Measurements from ENCODE around the gene FAM120B. TPM values are rescaled to one million over a fixed set of nuclear protein-coding genes. Genes with fewer than 3 reads are reported as not detected.

Gene FAM120B
- total RNA-seq, 1 donor from 2014 or later = 48.3 TPM

DNA sequence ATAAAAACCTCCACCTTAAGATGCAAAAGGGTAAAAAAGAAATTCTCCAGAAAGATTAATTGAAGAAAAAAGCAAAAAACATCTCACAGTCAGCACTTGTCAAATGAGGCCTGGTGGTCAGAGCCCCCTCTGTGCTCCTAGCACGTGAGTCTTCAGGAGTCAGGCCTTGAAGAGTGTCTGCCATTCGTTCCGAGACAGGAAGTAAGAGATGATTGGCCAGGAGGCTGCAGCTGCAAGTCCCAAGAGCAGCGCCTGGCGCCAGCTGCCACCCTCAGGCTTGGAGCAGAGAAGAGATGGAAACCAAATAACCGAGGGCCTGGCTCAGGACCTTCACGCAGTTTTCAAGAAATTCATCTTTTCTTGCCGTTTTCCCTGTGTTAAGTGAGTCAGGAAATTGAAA, 65.0 kb downstream of the FAM120B start:
- Mint-ChIP-seq H3K9me3 (ENCODE audit: unreplicated experiment) (no peaks in the 10 kb centered on the region), H3K27me3 (ENCODE audit: unreplicated experiment) (no peaks in the 10 kb centered on the region), H3K36me3 (ENCODE audit: low read depth, unreplicated experiment) (peaks cover 30% of the 10 kb centered on the region), H3K27ac (ENCODE audit: unreplicated experiment) (no peak overlapping the region), H3K4me3 (ENCODE audit: unreplicated experiment) (no peak overlapping the region), H3K4me1 (ENCODE audit: unreplicated experiment) (peaks cover 22% of the 10 kb centered on the region)
- no peak for DNase-seq (ENCODE audit: low spot score)
- TF ChIP-seq, protein P1, sequence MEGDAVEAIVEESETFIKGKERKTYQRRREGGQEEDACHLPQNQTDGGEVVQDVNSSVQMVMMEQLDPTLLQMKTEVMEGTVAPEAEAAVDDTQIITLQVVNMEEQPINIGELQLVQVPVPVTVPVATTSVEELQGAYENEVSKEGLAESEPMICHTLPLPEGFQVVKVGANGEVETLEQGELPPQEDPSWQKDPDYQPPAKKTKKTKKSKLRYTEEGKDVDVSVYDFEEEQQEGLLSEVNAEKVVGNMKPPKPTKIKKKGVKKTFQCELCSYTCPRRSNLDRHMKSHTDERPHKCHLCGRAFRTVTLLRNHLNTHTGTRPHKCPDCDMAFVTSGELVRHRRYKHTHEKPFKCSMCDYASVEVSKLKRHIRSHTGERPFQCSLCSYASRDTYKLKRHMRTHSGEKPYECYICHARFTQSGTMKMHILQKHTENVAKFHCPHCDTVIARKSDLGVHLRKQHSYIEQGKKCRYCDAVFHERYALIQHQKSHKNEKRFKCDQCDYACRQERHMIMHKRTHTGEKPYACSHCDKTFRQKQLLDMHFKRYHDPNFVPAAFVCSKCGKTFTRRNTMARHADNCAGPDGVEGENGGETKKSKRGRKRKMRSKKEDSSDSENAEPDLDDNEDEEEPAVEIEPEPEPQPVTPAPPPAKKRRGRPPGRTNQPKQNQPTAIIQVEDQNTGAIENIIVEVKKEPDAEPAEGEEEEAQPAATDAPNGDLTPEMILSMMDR (IDR thresholded peaks at IDR 0.05; ENCODE audit: unreplicated experiment) = no peak

DNA sequence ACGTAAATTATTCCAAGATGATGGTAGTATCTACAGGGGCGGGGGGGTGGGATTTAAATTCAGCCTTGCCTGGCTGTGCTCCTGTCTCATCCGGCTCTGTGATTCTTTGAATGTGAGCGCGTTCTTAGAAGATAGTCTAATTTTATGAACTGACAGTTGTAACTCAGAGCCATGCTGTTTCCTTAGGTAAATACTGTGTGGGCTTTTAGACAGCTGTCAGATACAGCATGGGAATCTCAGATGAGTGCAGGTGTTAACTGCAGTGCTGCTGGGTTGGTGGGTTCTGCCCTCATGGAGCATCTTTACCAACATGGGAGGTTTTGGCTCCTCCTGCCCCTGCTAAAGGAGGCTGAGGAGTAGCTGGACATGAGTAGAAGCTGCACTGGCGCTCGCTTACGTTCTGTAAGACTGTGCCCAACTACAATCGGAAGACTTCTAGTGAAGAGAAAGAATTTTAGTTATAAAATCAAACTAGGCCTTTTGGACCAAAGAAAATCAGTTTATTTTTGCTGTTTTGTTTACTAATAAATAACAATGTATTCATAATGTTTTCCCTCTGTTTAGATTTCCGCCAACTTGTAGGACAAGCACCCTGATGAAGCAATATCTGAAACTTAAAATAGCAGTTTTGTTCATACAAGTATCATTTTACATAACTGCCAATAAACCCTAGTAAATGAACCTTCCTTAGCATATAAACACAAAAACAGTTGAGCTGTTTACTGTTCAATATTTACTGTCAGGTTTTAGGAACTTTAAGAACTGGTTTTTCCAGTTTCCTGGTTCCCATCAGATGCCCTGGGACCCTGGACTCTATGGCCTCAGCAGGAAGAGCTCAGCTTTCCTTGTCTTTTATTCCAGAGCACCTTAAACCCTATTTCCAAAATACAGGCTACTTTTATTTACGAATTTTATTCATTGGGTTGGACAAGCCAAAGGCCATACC, 66.1 kb downstream of the FAM120B start:
- Mint-ChIP-seq H3K9me3 (ENCODE audit: unreplicated experiment) (no peaks in the 10 kb centered on the region), H3K4me1 (ENCODE audit: unreplicated experiment) (peaks cover 22% of the 10 kb centered on the region), H3K27ac (ENCODE audit: unreplicated experiment) (no peak overlapping the region), H3K27me3 (ENCODE audit: unreplicated experiment) (no peaks in the 10 kb centered on the region), H3K4me3 (ENCODE audit: unreplicated experiment) (no peak overlapping the region), H3K36me3 (ENCODE audit: low read depth, unreplicated experiment) (peaks cover 31% of the 10 kb centered on the region)
- no peak for DNase-seq (ENCODE audit: low spot score)
- TF ChIP-seq, protein P1 (IDR thresholded peaks at IDR 0.05; ENCODE audit: unreplicated experiment) = no peak

DNA sequence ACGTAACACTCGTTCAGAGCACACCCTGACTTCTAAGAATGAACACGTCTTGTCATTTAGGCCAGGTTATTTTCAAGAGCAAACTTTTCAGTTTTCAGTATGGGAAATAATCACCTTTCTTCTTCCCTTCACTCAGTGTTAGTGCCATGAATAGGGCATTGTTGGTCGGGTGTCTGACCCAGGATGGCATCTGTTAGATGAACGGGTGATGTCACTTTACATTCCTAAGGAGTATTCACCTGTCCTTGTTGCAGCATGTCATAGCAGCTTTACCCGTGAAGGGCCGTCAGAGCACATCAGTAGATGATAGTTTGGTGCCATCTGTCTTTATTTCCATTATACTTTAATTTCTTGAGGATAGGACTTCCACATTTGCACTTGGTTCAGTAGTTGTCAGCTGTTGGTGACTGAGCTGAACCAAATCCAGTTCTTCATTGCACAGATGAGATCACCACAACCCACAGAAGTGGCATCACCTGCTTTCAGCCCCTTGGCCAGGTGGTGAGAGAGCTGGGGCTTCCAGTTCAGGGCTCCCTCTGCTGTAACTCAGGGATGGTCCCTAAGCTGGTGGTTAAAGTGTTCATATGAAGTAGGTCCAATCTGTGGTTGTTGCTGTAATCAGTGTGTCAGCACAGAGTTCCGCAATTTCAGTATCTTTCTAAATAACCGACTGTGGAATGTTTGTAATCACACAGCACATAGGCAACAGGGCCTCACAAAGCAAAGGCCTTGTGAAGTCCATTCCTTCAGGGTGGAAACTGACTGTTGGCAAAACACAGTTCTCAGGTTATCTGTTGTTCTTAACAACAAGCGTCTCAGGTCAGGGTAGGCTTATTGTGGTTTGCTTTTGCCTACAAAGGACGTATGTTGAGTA, 68.2 kb downstream of the FAM120B start:
- no peak for DNase-seq (ENCODE audit: low spot score)
- H3K4me1 Mint-ChIP-seq (ENCODE audit: unreplicated experiment) = peaks cover 39% of the 10 kb centered on the region
- no peaks in the 10 kb centered on the region for H3K9me3 Mint-ChIP-seq (ENCODE audit: unreplicated experiment)
- no peak overlapping the region for H3K27ac Mint-ChIP-seq (ENCODE audit: unreplicated experiment)
- H3K27me3 Mint-ChIP-seq (ENCODE audit: unreplicated experiment) = no peaks in the 10 kb centered on the region
- TF ChIP-seq, protein P1 (IDR thresholded peaks at IDR 0.05; ENCODE audit: unreplicated experiment) = no peak
- H3K4me3 Mint-ChIP-seq (ENCODE audit: unreplicated experiment) = no peak overlapping the region
- peaks cover 30% of the 10 kb centered on the region for H3K36me3 Mint-ChIP-seq (ENCODE audit: low read depth, unreplicated experiment)

DNA sequence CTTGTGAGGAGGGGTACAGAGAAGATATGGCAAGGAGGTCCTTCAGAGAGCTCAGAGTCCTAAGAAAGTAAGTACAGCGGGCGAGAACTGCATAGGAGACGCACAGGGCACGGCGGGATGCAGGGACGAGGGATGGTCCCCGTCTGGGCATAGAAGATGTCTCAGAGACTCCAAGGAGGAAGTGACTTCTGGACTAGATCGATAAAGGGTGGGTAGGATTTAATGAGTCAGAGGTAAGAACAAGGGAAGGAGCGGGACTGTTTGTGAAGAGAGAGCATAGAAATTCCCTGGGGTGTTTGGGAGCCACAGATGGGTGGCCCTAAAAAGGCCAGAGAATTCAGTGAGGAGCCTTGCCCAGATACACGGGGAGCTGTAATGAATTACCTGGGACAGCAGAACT, 69.1 kb downstream of the FAM120B start:
- Mint-ChIP-seq H3K9me3 (ENCODE audit: unreplicated experiment) (no peaks in the 10 kb centered on the region), H3K4me1 (ENCODE audit: unreplicated experiment) (peaks cover 43% of the 10 kb centered on the region), H3K36me3 (ENCODE audit: low read depth, unreplicated experiment) (peaks cover 27% of the 10 kb centered on the region), H3K4me3 (ENCODE audit: unreplicated experiment) (peak overlapping the region; percentile 14), H3K27ac (ENCODE audit: unreplicated experiment) (no peak overlapping the region), H3K27me3 (ENCODE audit: unreplicated experiment) (no peaks in the 10 kb centered on the region)
- DNase-seq (ENCODE audit: low spot score) = no peak
- TF ChIP-seq, protein P1 (IDR thresholded peaks at IDR 0.05; ENCODE audit: unreplicated experiment) = no peak
